Smooth muscle cell (in vitro differentiated cells): ENCODE results near the gene RNF167. TPM values are rescaled to one million over a fixed set of nuclear protein-coding genes. Genes with fewer than 3 reads are reported as not detected.
A peak's percentile ranks its signal among the peaks of the same experiment; 100 is the strongest.

Experiments used
- DNase-seq: peaks from one replicate; lab custom pipeline; 2025; ENCODE audit not compliant: unreplicated experiment; lab: John Stamatoyannopoulos, UW
- H2AFZ ChIP-seq: fragments of 200-600 bp; sonication (generic); 2 replicates; pipeline ENCODE4 v1.6.0; 2016; ENCODE audit warnings: antibody characterized with exemption, low read depth, mild to moderate bottlenecking
- H3F3A ChIP-seq: fragments of 200-600 bp; sonication (generic); 2 replicates; pipeline ENCODE4 v1.6.0; 2017; ENCODE audit warnings: antibody characterized with exemption, low read depth
- H3K27ac ChIP-seq: fragments of 200-600 bp; sonication (generic); 2 replicates; pipeline ENCODE4 v1.5.1; 2016; ENCODE audit warnings: low read depth, mild to moderate bottlenecking
- H3K27me3 ChIP-seq: fragments of 200-600 bp; sonication (generic); 2 replicates; pipeline ENCODE4 v1.6.1; 2016; ENCODE audit warnings: low read depth, mild to moderate bottlenecking
- H3K36me3 ChIP-seq: fragments of 200-600 bp; sonication (generic); 2 replicates; pipeline ENCODE4 v1.5.1; 2016; ENCODE audit warnings: low read depth
- H3K4me1 ChIP-seq: fragments of 200-600 bp; sonication (generic); 2 replicates; pipeline ENCODE4 v1.5.1; 2016; ENCODE audit warnings: low read depth
- H3K4me2 ChIP-seq: fragments of 200-600 bp; sonication (generic); 2 replicates; pipeline ENCODE4 v1.6.0; 2016; ENCODE audit warnings: mild to moderate bottlenecking
- H3K4me3 ChIP-seq: fragments of 200-600 bp; sonication (generic); 2 replicates; pipeline ENCODE4 v1.5.1; 2016; ENCODE audit warnings: mild to moderate bottlenecking
- H3K79me2 ChIP-seq: fragments of 200-600 bp; sonication (generic); 2 replicates; pipeline ENCODE4 v1.6.0; 2016; ENCODE audit warnings: low read depth, mild to moderate bottlenecking
- H3K9ac ChIP-seq: fragments of 200-600 bp; sonication (generic); 2 replicates; pipeline ENCODE4 v1.6.0; 2016; ENCODE audit warnings: low read depth
- H3K9me3 ChIP-seq: fragments of 200-600 bp; sonication (generic); replicated peaks from 2 replicates; pipeline ENCODE4 v1.5.1; 2016; ENCODE audit warnings: low read depth
- H4K20me1 ChIP-seq: fragments of 200-600 bp; sonication (generic); 2 replicates; pipeline ENCODE4 v1.6.0; 2016; ENCODE audit warnings: low read depth
- WGBS: methylation state at CpG from one replicate; pipeline ENCODE4 v1.1.7; 2016; ENCODE audit warnings: low lambda C conversion rate; 5-methylcytosine and 5-hydroxymethylcytosine counted together
- polyA plus RNA-seq: library from polyadenylated mRNA; unstranded; fragments of >200 nt; fragmentation: Nextera tagmentation; extraction: Ambion mirVana; gene quantifications from 2 replicates; pipeline ENCODE4 v1.2.1, GENCODE V29; 2016
- total RNA-seq: library from RNA; depleted of rRNA; stranded (reverse); fragments of >200 nt; gene quantifications from 2 replicates; pipeline ENCODE4 v1.2.3, GENCODE V29; 2014
- TF ChIP-seq, protein P1 (sequence below): fragments of 200-600 bp; sonication (generic); IDR thresholded peaks from 2 replicates; pipeline ENCODE4 v1.5.1; 2017; ENCODE audit warnings: borderline replicate concordance, mild to moderate bottlenecking, antibody characterized with exemption; ENCODE audit not compliant: insufficient read depth, poor library complexity, severe bottlenecking

The RNF167 gene
- total and polyA plus RNA-seq, 2 experiments from 2014 or later = 39.6 to 59.4 TPM

DNA sequence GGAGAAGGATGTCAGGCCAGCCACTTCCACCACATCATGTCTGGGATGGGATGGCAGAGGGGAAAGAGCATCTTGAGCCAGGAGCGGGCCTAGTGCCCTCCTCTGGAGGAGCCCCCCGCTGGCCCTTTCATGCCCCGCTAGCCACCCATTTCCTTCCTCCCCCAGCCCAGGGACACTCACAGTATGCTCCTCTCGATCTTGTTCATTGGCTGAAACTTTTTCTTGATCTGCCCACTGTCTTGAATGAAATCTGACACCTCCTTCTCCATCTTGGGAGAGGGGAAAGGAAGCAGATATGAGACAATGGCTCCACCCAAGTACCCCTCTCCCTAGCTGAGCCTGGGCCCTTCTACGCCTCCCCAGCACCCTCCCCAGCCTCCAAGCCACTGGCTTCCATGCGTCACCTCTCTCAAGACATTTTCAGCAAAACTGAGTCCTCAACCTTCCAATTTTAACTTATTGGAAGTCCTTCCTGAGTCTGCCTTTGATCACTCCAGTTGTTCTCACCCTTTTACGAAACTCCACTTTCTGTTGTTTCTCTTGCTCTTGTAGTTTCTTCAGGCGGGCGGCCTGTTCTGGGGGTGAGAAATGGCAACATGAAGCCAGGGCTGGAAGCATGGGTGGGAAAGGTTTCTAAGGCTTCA, 20.3 kb downstream of the RNF167 start:
- Histone ChIP-seq H3K4me1 (no peaks in the 10 kb centered on the region), H3K4me3 (no peak overlapping the region), H3K9ac (no peak overlapping the region), H3K27me3 (no peaks in the 10 kb centered on the region), H4K20me1 (no peaks in the 10 kb centered on the region), H3F3A (peaks cover 3% of the 10 kb centered on the region), H2AFZ (no peak overlapping the region), H3K9me3 (no peaks in the 10 kb centered on the region), H3K79me2 (peaks cover 23% of the 10 kb centered on the region), H3K36me3 (no peaks in the 10 kb centered on the region), H3K4me2 (no peak overlapping the region), H3K27ac (no peak overlapping the region)
- TF ChIP-seq, protein P1, sequence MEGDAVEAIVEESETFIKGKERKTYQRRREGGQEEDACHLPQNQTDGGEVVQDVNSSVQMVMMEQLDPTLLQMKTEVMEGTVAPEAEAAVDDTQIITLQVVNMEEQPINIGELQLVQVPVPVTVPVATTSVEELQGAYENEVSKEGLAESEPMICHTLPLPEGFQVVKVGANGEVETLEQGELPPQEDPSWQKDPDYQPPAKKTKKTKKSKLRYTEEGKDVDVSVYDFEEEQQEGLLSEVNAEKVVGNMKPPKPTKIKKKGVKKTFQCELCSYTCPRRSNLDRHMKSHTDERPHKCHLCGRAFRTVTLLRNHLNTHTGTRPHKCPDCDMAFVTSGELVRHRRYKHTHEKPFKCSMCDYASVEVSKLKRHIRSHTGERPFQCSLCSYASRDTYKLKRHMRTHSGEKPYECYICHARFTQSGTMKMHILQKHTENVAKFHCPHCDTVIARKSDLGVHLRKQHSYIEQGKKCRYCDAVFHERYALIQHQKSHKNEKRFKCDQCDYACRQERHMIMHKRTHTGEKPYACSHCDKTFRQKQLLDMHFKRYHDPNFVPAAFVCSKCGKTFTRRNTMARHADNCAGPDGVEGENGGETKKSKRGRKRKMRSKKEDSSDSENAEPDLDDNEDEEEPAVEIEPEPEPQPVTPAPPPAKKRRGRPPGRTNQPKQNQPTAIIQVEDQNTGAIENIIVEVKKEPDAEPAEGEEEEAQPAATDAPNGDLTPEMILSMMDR = no peak
- DNase-seq = no peak
- 94% methylated on average over 9 of the region's 9 CpGs for WGBS

DNA sequence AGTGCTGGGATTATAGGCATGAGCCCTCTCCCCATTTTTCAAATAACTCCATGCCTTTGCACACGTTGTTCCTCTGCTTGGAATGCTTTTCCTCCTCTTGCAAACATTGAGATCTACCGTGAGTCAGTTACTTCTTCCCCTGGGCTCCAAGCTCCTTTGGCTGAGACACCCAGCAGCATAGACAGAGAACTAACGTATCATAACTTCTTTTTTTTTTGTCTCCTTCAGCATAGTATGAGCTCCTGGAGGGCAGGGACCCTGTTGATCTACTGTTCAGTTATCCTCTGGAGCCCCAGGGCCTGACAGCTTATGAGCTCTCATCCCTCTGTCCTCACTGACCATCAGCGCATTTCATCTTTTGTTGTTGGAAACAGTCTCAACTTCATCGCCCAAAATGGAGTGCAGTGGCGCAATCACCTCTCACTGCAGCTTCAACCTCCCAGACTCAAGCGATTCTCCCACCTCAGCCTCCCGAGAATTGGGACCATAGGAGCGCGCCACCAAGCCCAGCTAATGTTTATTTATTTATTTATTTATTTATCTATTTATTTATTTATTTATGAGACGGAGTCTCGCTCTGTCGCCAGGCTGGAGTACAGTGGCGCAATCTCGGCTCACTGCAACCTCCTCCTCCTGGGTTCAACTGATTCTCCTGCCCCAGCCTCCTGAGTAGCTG, 25.4 kb downstream of the RNF167 start:
- peaks cover 33% of the 10 kb centered on the region for H3K79me2 ChIP-seq
- H3K27ac ChIP-seq = peak overlapping the region; percentile 94
- no peaks in the 10 kb centered on the region for H3K9me3 ChIP-seq
- H3K4me3 ChIP-seq = no peak overlapping the region
- H2AFZ ChIP-seq = no peak overlapping the region
- TF ChIP-seq, protein P1 = no peak
- 98% methylated on average over 15 of the region's 15 CpGs for WGBS
- H3K4me2 ChIP-seq = peak overlapping the region; percentile 97
- no peak overlapping the region for H3K9ac ChIP-seq
- no peaks in the 10 kb centered on the region for H3K27me3 ChIP-seq
- no peak for DNase-seq
- H4K20me1 ChIP-seq = peaks cover 12% of the 10 kb centered on the region
- H3F3A ChIP-seq = peaks cover 11% of the 10 kb centered on the region
- H3K4me1 ChIP-seq = peaks cover 9% of the 10 kb centered on the region
- no peaks in the 10 kb centered on the region for H3K36me3 ChIP-seq

DNA sequence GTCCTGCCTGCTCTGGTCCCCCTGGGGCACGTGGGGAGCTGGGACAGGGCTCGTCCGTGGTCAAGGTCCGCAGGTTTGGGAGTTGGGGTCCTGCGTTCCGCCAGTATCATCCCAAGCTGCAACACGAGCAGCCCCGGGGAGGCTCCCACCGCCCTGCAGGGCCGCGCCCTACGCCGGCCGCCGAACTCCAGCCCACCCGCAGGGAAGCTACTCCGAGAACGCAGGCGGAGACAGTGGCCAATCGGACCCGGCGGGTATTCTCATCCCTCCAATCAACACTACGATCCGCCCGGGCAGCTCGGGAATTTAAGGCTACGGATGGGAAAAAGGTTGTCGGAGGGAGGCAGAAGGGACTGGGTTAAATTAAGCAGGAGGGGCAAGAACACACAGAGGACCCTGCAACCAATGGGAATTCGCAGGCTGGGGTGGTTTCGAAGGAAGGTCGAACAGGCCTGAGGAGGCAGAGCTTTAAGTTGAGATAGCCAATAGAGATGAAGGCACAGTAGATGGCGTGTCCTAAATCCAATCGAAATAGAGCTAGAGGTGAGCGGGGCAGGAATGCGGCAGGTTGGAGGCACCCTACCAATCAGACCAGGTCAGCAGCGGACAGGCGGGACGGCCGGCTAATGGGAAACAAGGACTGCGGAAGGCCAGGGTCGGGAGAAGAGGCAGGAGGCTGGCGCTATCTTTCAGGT, 26.9 kb downstream of the RNF167 start:
- H3K9ac ChIP-seq = peak overlapping the region; percentile 86
- H3K27me3 ChIP-seq = no peaks in the 10 kb centered on the region
- WGBS = 1% methylated on average over 42 of the region's 42 CpGs
- peak overlapping the region; percentile 95 for H3K27ac ChIP-seq
- peak overlapping the region; percentile 97 for H3K4me2 ChIP-seq
- H3K9me3 ChIP-seq = no peaks in the 10 kb centered on the region
- peaks cover 11% of the 10 kb centered on the region for H3F3A ChIP-seq
- peaks cover 46% of the 10 kb centered on the region for H3K79me2 ChIP-seq
- peaks cover 9% of the 10 kb centered on the region for H3K4me1 ChIP-seq
- DNase-seq = peak; percentile 85
- peak overlapping the region; percentile 60 for H3K4me3 ChIP-seq
- no peaks in the 10 kb centered on the region for H3K36me3 ChIP-seq
- H2AFZ ChIP-seq = no peak overlapping the region
- peaks cover 26% of the 10 kb centered on the region for H4K20me1 ChIP-seq
- TF ChIP-seq, protein P1 = no peak
